ENCODE data around the gene RPA3. TPM values are rescaled to one million over a fixed set of nuclear protein-coding genes. Genes with fewer than 3 reads are reported as not detected.

Gene RPA3
- total and polyA plus RNA-seq, 2 donors (not counting 3 experiments of a cell fraction or from before 2014, with no cell fraction given) = 15.6 to 34.4 TPM

GRCh38 chr7:7609330-7609729, 109.1 kb downstream of the RPA3 start:
- H2AFZ ChIP-seq (ENCODE audit: low read depth, low read length) = no peak overlapping the region
- dilution Hi-C loops (cut with MboI; ENCODE audit: extremely low pct_ligation_motif_present, low sequenced_read_pairs) (no loop called here), intact Hi-C loops (cut with micrococcal nuclease) (no loop called here)
- no peaks in the 10 kb centered on the region for H3K9me1 ChIP-seq (replicated peaks; ENCODE audit: control insufficient read depth, extremely low read depth, insufficient read depth, low read length)
- H3K36me3 ChIP-seq (ENCODE audit: control insufficient read depth in 2 of 2, extremely low read depth in 1 of 2, insufficient read depth in 2 of 2, low read length in 2 of 2) = no peaks in the 10 kb centered on the region
- H3K9me3 ChIP-seq (replicated peaks; ENCODE audit: control insufficient read depth, insufficient read depth, low read length) = no peaks in the 10 kb centered on the region
- no peaks in the 10 kb centered on the region for H3K27me3 ChIP-seq (ENCODE audit: control insufficient read depth in 2 of 2, insufficient read depth in 2 of 2, low read length in 2 of 2)
- no peaks in the 10 kb centered on the region for H4K20me1 ChIP-seq (replicated peaks; ENCODE audit: control insufficient read depth, extremely low read depth, insufficient read depth, low read length)
- no peaks in the 10 kb centered on the region for H3K79me2 ChIP-seq (ENCODE audit: control insufficient read depth, insufficient read depth, low read length)
- no peak overlapping the region for H3K4me2 ChIP-seq (ENCODE audit: insufficient read depth, low read length)
- no peak overlapping the region for H3K4me3 ChIP-seq (replicated peaks in 1 of 3; ENCODE audit: insufficient read depth in 1 of 3, low read depth in 1 of 3, low read length in 3 of 3)
- BruUV-seq (replicated peaks) = no TSS peak
- H3K9ac ChIP-seq (replicated peaks; ENCODE audit: extremely low read depth, insufficient read depth, low read length) = no peak overlapping the region
- no peak for DNase-seq (ENCODE audit: low read depth, low spot score)
- TF ChIP-seq MYC (IDR thresholded peaks at IDR 0.05; ENCODE audit: low read depth, low read length) (no peak), FOS (IDR thresholded peaks at IDR 0.05; ENCODE audit: borderline replicate concordance, insufficient read depth, low read length) (no peak), GATA2 (IDR thresholded peaks at IDR 0.05; ENCODE audit: insufficient read depth, insufficient read length, low read depth, low read length) (no peak), POLR2A (IDR thresholded peaks at IDR 0.05; ENCODE audit: low read depth, low read length) (no peak), EZH2 (IDR thresholded peaks at IDR 0.05; ENCODE audit: borderline replicate concordance, low read depth, low read length, severe bottlenecking) (no peak), CTCF (IDR thresholded peaks at IDR 0.05; ENCODE audit: extremely low read depth in 1 of 2, insufficient read depth in 1 of 2, low read depth in 1 of 2, low read length in 2 of 2) (no peak), JUN (IDR thresholded peaks at IDR 0.05; ENCODE audit: borderline replicate concordance, insufficient read depth, insufficient read length, low read depth) (no peak), POLR2AphosphoS5 (IDR thresholded peaks at IDR 0.05; ENCODE audit: insufficient read depth, low read depth, low read length) (no peak), MAX (IDR thresholded peaks at IDR 0.05; ENCODE audit: insufficient read depth, insufficient read length) (no peak)
- H3K4me1 ChIP-seq (ENCODE audit: control insufficient read depth, extremely low read depth, insufficient read depth, low read length) = no peaks in the 10 kb centered on the region
- ChIA-PET POLR2A (no interaction called here), CTCF (no interaction called here)
- FAIRE-seq = no peak
- H3K27ac ChIP-seq (ENCODE audit: insufficient read depth, low read depth, low read length) = no peak overlapping the region
